SK-N-SH treated with all-trans-retinoic acid at 6 μM for 48 hours (cell line): ENCODE data around the gene ARHGAP15.

Source experiments
- ATAC-seq: fragments of 200-7000 bp; cut with Tn5 transposase; 3 replicates; pipeline ENCODE4 v1.9.1; 2020; ENCODE audit warnings: mild to moderate bottlenecking, moderate library complexity
- ARNTL ChIP-seq: fragments of 450-650 bp; formaldehyde crosslinking; IDR thresholded peaks from 2 replicates; pipeline ENCODE4 v1.5.0; 2020; ENCODE audit warnings: low read depth, mild to moderate bottlenecking, moderate library complexity, borderline replicate concordance
- BACH2 ChIP-seq: fragments of 250-450 bp; sonication (Bioruptor Pico); IDR thresholded peaks from 2 replicates; pipeline ENCODE4 v1.9.0; 2021; ENCODE audit warnings: mild to moderate bottlenecking, borderline replicate concordance
- CREB5 ChIP-seq: fragments of 250-450 bp; sonication (Bioruptor Pico); IDR thresholded peaks from 2 replicates; pipeline ENCODE4 v1.5.1; 2020; ENCODE audit warnings: low read depth, mild to moderate bottlenecking, moderate library complexity
- CSDC2 ChIP-seq: fragments of 250-450 bp; sonication (Bioruptor Pico); IDR thresholded peaks from 2 replicates; pipeline ENCODE4 v1.5.0; 2020; ENCODE audit warnings: mild to moderate bottlenecking, moderate library complexity
- CSRNP3 ChIP-seq: fragments of 250-450 bp; sonication (Bioruptor Pico); IDR thresholded peaks from 2 replicates; pipeline ENCODE4 v1.5.1; 2021; ENCODE audit warnings: mild to moderate bottlenecking, moderate library complexity
- ESRRG ChIP-seq: fragments of 250-450 bp; sonication (Bioruptor Pico); IDR thresholded peaks from 2 replicates; pipeline ENCODE4 v1.6.1; 2021; ENCODE audit warnings: mild to moderate bottlenecking
- ISL1 ChIP-seq: fragments of 250-450 bp; sonication (Bioruptor Pico); IDR thresholded peaks from 2 replicates; pipeline ENCODE4 v2.1.2; 2022; ENCODE audit warnings: mild to moderate bottlenecking, moderate library complexity
- OSR1 ChIP-seq: fragments of 250-450 bp; sonication (Bioruptor Pico); IDR thresholded peaks from 2 replicates; pipeline ENCODE4 v1.8.0; 2022; ENCODE audit warnings: moderate library complexity, mild to moderate bottlenecking, inconsistent platforms
- PATZ1 ChIP-seq: fragments of 250-450 bp; sonication (Bioruptor Pico); IDR thresholded peaks from 2 replicates; pipeline ENCODE4 v1.8.0; 2020; ENCODE audit warnings: mild to moderate bottlenecking, moderate library complexity, borderline replicate concordance
- POU6F1 ChIP-seq: fragments of 250-450 bp; sonication (Bioruptor Pico); IDR thresholded peaks from 2 replicates; pipeline ENCODE4 v1.8.0; 2021; ENCODE audit warnings: low read depth, mild to moderate bottlenecking, moderate library complexity, borderline replicate concordance
- PPARA ChIP-seq: fragments of 250-450 bp; sonication (Bioruptor Pico); IDR thresholded peaks from 2 replicates; pipeline ENCODE4 v1.5.0; 2020; ENCODE audit warnings: mild to moderate bottlenecking, borderline replicate concordance
- RARB ChIP-seq: fragments of 250-450 bp; sonication (Bioruptor Pico); IDR thresholded peaks from 2 replicates; pipeline ENCODE4 v1.8.0; 2021; ENCODE audit warnings: mild to moderate bottlenecking, moderate library complexity
- SNAI2 ChIP-seq: fragments of 250-450 bp; sonication (Bioruptor Pico); IDR thresholded peaks from 2 replicates; pipeline ENCODE4 v1.5.0; 2020; ENCODE audit warnings: mild to moderate bottlenecking, moderate library complexity
- TCF4 ChIP-seq: fragments of 250-450 bp; sonication (Bioruptor Pico); IDR thresholded peaks from 2 replicates; pipeline ENCODE4 v1.8.0; 2021; ENCODE audit warnings: mild to moderate bottlenecking, moderate library complexity, borderline replicate concordance
- TOX ChIP-seq: fragments of 250-450 bp; sonication (Bioruptor Pico); IDR thresholded peaks from 2 replicates; pipeline ENCODE4 v1.8.0; 2021; ENCODE audit warnings: mild to moderate bottlenecking, moderate library complexity, borderline replicate concordance
- ZC3H10 ChIP-seq: fragments of 250-450 bp; sonication (Bioruptor Pico); IDR thresholded peaks from 2 replicates; pipeline ENCODE4 v1.5.1; 2021; ENCODE audit warnings: mild to moderate bottlenecking, moderate library complexity
- ZFP30 ChIP-seq: fragments of 450-650 bp; formaldehyde crosslinking; IDR thresholded peaks from 2 replicates; pipeline ENCODE4 v1.5.0; 2022; ENCODE audit warnings: mild to moderate bottlenecking, moderate library complexity
- ZNF565 ChIP-seq: fragments of 450-650 bp; formaldehyde crosslinking; conservative IDR thresholded peaks from 2 replicates; pipeline ENCODE4 v1.5.0; 2020; ENCODE audit warnings: low read depth, mild to moderate bottlenecking, moderate library complexity
- ZNF8 ChIP-seq: fragments of 450-650 bp; formaldehyde crosslinking; IDR thresholded peaks from 2 replicates; pipeline ENCODE4 v1.5.0; 2020; ENCODE audit warnings: mild to moderate bottlenecking, moderate library complexity

Gene ARHGAP15

GRCh38 chr2:143617803-143618415 lies 488.7 kb downstream of the ARHGAP15 start:
- TF ChIP-seq PATZ1 (CRISPR knock-in tag): no peak
- no peak for TF ChIP-seq PPARA (CRISPR knock-in tag)
- no peak for TF ChIP-seq ZNF8 (CRISPR knock-in tag)
- no peak for TF ChIP-seq ESRRG (CRISPR knock-in tag)
- no peak for TF ChIP-seq POU6F1 (CRISPR knock-in tag)
- no peak for TF ChIP-seq BACH2 (CRISPR knock-in tag)
- no peak for TF ChIP-seq TCF4 (CRISPR knock-in tag)
- no peak for TF ChIP-seq RARB (CRISPR knock-in tag)
- no peak for TF ChIP-seq SNAI2 (CRISPR knock-in tag)
- TF ChIP-seq OSR1 (CRISPR knock-in tag): no peak
- ATAC-seq: no peak

- TF ChIP-seq ZNF565 (CRISPR knock-in tag) (no peak), TOX (CRISPR knock-in tag) (no peak), ZC3H10 (no peak), PPARA (CRISPR knock-in tag) (no peak), CREB5 (no peak), RARB (CRISPR knock-in tag) (no peak), CSRNP3 (no peak), ESRRG (CRISPR knock-in tag) (no peak)
- no peak for ATAC-seq
Measured at GRCh38 chr2:143622106-143622505, 492.9 kb downstream of the ARHGAP15 start.

- TF ChIP-seq ISL1 (CRISPR knock-in tag) (no peak), ZNF8 (CRISPR knock-in tag) (no peak), ZFP30 (CRISPR knock-in tag) (no peak), CSRNP3 (no peak), TCF4 (CRISPR knock-in tag) (no peak), ZNF565 (CRISPR knock-in tag) (no peak), ARNTL (CRISPR knock-in tag) (no peak), PATZ1 (CRISPR knock-in tag) (no peak), ZC3H10 (no peak), CSDC2 (CRISPR knock-in tag) (no peak), OSR1 (CRISPR knock-in tag) (no peak)
- ATAC-seq: 0 out of 3 replicates have a peak, but pooled peaks have one; percentile 22
Measured at GRCh38 chr2:143623231-143623908, 494.2 kb downstream of the ARHGAP15 start.
